GM18511 (cell line): ENCODE results near the gene DUOXA2.
"Not testable (repeated sequence)": the region's sequence is repeated elsewhere in the genome, so short reads cannot be mapped to it uniquely, and the experiment has no call there.

Experiments
- ATAC-seq: cut with Tn5 transposase; IDR thresholded peaks from one replicate; pipeline ENCODE4 v1.9.1; 2021; ENCODE audit warnings: mild to moderate bottlenecking, moderate library complexity; ENCODE audit not compliant: unreplicated experiment

DUOXA2 gene

GRCh38 chr15:45134682-45135604 is 20.8 kb downstream of the DUOXA2 start:
- no peak for ATAC-seq

DNA sequence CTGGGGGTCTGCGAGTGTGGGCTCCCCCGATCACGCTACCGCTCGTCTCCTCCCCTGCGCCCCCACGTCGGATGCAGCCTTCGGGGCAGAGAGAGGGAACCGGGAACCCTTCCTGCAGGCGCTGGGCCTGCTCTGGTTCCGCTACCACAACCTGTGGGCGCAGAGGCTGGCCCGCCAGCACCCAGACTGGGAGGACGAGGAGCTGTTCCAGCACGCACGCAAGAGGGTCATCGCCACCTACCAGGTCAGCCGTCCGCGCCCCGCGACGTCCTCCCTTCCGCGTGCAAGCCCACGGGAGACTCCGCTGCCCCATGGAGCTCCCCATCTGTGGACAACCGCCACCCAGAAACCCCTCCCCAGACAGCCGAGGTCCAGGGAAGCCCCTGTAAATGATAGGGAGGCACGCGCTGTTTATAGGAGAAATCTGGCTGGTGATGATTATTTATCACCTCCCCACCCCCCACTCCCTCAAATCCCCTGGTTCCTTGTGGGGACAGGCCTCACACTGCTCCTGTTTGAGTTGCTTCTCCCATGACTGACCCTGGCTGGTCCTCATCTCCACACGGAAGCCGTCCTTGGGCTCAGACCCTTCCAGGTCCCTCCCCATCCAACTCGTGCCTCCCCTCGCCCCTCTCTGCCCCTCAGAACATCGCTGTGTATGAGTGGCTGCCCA is 21.7 kb downstream of the DUOXA2 start:
- not testable (repeated sequence) for ATAC-seq

DNA sequence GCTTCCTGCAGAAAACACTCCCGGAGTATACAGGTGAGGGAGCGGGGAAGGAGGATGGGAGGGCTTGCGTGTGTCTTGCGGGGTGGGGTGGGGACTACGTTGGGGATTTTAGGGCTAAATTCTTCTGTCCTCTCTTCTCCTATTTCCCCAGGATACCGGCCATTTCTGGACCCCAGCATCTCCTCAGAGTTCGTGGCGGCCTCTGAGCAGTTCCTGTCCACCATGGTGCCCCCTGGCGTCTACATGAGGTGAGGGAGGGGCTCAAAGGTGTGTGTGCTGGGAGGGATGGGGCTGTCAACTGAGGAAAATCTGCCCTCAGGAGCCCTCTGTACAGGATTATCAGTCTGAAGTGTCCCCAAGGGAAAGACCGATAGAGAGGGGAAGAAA is 22.2 kb downstream of the DUOXA2 start:
- no peak for ATAC-seq

GRCh38 chr15:45137703-45138102 is 23.6 kb downstream of the DUOXA2 start:
- no peak for ATAC-seq

- no peak for ATAC-seq
Observed at GRCh38 chr15:45138814-45139765, 25.0 kb downstream of the DUOXA2 start.

GRCh38 chr15:45139770-45140169 is 25.6 kb downstream of the DUOXA2 start:
- ATAC-seq: no peak

GRCh38 chr15:45140557-45141250 is 26.6 kb downstream of the DUOXA2 start:
- ATAC-seq: no peak

DNA sequence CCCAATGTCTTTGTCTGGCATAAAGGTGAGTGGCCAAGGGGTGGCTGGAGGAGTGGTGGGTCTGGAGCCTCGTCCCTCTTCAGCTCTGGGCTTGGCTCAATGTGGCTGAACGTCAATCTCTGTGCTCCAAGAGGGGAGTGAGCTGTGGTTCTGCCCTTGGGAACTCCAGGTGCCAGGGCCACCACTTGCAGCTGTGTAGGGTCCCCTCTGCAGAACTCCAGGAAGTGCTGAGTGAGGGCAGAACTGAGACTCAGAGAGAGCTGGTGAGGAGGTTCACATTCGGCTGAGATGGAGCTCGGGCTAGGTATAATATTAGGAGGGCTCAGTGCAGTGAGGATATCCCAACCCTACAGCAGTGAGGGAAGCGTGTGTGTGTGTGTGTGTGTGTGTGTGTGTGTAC is 27.3 kb downstream of the DUOXA2 start:
- no peak for ATAC-seq

DNA sequence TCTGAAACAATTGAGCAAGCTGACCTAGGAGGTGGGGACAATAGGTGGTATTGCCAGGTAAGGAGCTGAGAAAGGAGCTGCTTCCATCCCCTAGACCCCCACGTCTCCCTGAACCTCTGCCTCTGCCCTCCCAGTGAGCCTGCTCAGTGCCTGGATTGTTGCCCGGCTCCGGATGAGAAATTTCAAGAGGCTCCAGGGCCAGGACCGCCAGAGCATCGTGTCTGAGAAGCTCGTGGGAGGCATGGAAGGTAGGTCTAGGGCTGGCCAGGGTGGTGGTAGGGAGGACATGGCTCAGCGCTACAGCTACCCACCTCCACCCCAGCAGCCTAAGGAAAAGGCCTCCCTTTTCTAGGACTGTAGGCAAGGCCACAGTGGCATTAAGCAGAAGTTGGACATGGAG is 28.9 kb downstream of the DUOXA2 start:
- no peak for ATAC-seq

GRCh38 chr15:45143946-45144345 is 29.8 kb downstream of the DUOXA2 start:
- ATAC-seq: no peak

- ATAC-seq: no peak
Observed at GRCh38 chr15:45144775-45145174, 30.6 kb downstream of the DUOXA2 start.

DNA sequence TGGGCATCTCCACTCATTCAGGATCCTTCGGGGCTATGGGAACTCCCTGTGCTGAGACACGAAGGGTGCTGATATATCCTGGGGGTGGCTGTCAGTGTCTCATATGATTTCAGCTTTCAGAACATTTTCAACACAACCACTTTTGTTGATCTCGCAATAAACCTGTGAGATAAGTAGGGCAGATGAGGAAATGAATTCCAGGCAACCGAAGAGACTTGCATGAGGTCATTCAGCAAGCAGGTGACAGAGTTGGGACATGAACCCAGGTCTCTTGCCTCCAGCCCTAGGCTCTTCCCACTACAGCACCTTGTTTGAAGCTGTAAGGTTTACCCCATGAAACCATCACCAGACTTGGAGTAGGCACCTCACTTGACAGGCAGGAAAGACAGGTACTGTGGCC is 32.3 kb downstream of the DUOXA2 start:
- no peak for ATAC-seq

DNA sequence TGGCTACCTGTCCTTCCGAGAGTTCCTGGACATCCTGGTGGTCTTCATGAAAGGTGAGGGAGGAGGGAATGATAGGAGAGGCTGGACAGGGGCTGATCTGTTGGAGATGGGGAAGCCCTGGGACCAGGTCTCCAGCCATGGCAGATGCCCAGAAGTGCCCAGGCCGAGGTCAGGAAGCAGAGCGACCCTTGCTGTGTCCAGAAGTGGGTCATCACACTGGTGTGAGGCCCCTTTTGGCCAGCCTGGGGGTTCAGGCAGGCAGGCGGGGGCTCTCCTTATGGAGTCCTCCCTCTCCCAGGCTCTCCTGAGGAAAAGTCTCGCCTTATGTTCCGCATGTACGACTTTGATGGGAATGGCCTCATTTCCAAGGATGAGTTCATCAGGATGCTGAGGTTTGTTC is 33.5 kb downstream of the DUOXA2 start:
- ATAC-seq: no peak

- ATAC-seq: no peak
Observed at GRCh38 chr15:45148076-45149059, 34.2 kb downstream of the DUOXA2 start.

- ATAC-seq: no peak
Observed at GRCh38 chr15:45149060-45149459, 34.9 kb downstream of the DUOXA2 start.

GRCh38 chr15:45150481-45150880 is 36.4 kb downstream of the DUOXA2 start:
- no peak for ATAC-seq

GRCh38 chr15:45150997-45151396 is 36.9 kb downstream of the DUOXA2 start:
- no peak for ATAC-seq

GRCh38 chr15:45151998-45152828 is 38.1 kb downstream of the DUOXA2 start:
- no peak for ATAC-seq
